ENCODE data around the gene RAB7B.
"Not testable (repeated sequence)": the region's sequence is repeated elsewhere in the genome, so short reads cannot be mapped to it uniquely, and the experiment has no call there.

The RAB7B gene

GRCh38 chr1:205998457-205999241 is 4.5 kb downstream of the RAB7B start:
- H3K4me3 ChIP-seq (ENCODE audit: low read length) = peak overlapping the region; percentile 4
- DNase-seq (ENCODE audit: low read depth) = no peak
- TF ChIP-seq CTCF (IDR thresholded peaks at IDR 0.05; ENCODE audit: insufficient read depth, low read depth, low read length, missing control alignments) = no peak

- H3K4me3 ChIP-seq (ENCODE audit: low read length); DNase-seq (ENCODE audit: low read depth): not testable (repeated sequence)
Observed at GRCh38 chr1:205996641-205997040, 6.6 kb downstream of the RAB7B start.

- DNase-seq (ENCODE audit: low read depth) = no peak
- TF ChIP-seq CTCF (IDR thresholded peaks at IDR 0.05; ENCODE audit: insufficient read depth, low read depth, low read length, missing control alignments) = no peak
- no peak overlapping the region for H3K4me3 ChIP-seq (ENCODE audit: low read length)
Observed at GRCh38 chr1:205994346-205994745, 8.8 kb downstream of the RAB7B start.

- H3K4me3 ChIP-seq (ENCODE audit: low read length) = no peak overlapping the region
- DNase-seq (ENCODE audit: low read depth) = no peak
- no peak for TF ChIP-seq CTCF (IDR thresholded peaks at IDR 0.05; ENCODE audit: insufficient read depth, low read depth, low read length, missing control alignments)
Observed at GRCh38 chr1:205993068-205993467, 10.1 kb downstream of the RAB7B start.

- H3K4me3 ChIP-seq (ENCODE audit: low read length) = no peak overlapping the region
- no peak for DNase-seq (ENCODE audit: low read depth)
- TF ChIP-seq CTCF (IDR thresholded peaks at IDR 0.05; ENCODE audit: insufficient read depth, low read depth, low read length, missing control alignments) = no peak
Observed at GRCh38 chr1:205992218-205992882, 10.8 kb downstream of the RAB7B start.

- DNase-seq (ENCODE audit: low read depth) = no peak
- H3K4me3 ChIP-seq (ENCODE audit: low read length) = no peak overlapping the region
Observed at GRCh38 chr1:205991237-205991636, 12.0 kb downstream of the RAB7B start.

More at GRCh38 chr1:205991237-205991636, 12.0 kb downstream of the RAB7B start:
- TF ChIP-seq CTCF (IDR thresholded peaks at IDR 0.05; ENCODE audit: insufficient read depth, low read depth, low read length, missing control alignments) = no peak
